ES-I3 (cell line): ENCODE measurements around the gene SSC4D.
"Not testable (repeated sequence)": the region's sequence is repeated elsewhere in the genome, so short reads cannot be mapped to it uniquely, and the experiment has no call there.

ENCODE experiments used
- H3K36me3 ChIP-seq: 2 replicates; pipeline ENCODE4 v1.6.1; 2013; ENCODE audit warnings: mild to moderate bottlenecking, low read length, control low read depth, moderate library complexity; ENCODE audit not compliant: insufficient read depth
- H3K4me1 ChIP-seq: 2 replicates; pipeline ENCODE4 v1.6.1; 2013; ENCODE audit warnings: mild to moderate bottlenecking, control low read depth, low read length; ENCODE audit not compliant: insufficient read depth
- H3K9ac ChIP-seq: 2 replicates; pipeline ENCODE4 v1.6.1; 2013; ENCODE audit warnings: low read depth, mild to moderate bottlenecking, low read length, moderate library complexity
- H3K9me3 ChIP-seq: 2 replicates; pipeline ENCODE4 v1.6.1; 2013; ENCODE audit warnings: mild to moderate bottlenecking, low read length, moderate library complexity; ENCODE audit not compliant: control insufficient read depth, insufficient read depth

SSC4D gene

GRCh38 chr7:76409537-76409936, at the start of gene SSC4D:
Gene SSC4D (minus strand): TSS chr7:76409697. CDS start chr7:76404439, 5,258 bp downstream.
- Histone ChIP-seq H3K9me3 (no peaks in the 10 kb centered on the region), H3K4me1 (no peaks in the 10 kb centered on the region; the same call in 1 of the 2 replicates), H3K36me3 (no peaks in the 10 kb centered on the region), H3K9ac (peak within 1 kb of the TSS; percentile 52; the same call in 1 of the 2 replicates)

DNA sequence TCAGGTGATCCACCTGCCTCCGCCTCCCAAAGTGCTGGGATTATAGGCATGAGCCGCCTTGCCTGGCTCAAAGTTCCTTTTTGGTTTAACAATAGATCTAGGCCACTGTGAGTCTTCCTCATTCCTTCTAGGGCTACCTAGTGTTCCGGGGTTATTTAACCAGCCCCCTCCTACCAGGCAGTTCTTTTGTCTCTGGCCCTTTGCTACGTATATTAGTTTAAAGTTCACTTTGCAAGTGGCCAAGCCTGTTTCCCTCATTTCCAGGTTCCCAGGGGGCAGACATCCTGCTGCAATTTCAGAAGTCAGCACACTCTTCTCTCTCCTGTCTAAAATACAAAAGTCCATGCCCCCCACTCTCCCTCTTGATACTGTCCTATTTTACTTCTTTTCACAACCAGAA, 49.0 kb upstream of the SSC4D start:
- H3K9me3 ChIP-seq, H3K9ac ChIP-seq, H3K4me1 ChIP-seq, H3K36me3 ChIP-seq: not testable (repeated sequence)

DNA sequence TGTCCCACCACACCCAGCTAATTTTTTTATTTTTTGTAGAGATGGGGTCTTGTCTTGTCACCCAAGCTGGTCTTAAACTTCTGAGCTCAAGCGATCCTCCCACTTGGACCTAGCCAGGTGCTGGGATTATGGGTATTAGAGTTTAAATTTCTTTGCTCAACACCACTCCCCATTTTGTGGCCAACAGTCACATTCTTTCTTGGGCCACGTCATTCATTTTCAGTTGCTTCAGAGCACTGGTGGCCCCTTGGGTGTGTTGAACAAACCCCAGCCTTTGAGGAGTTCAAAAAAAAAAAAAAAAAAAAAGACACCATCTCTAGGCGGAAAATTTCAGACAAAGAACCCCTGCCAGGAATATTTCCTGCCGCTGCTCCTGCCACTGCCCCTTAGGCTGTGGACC, 47.5 kb upstream of the SSC4D start:
- not testable (repeated sequence) for H3K4me1 ChIP-seq, H3K36me3 ChIP-seq, H3K9me3 ChIP-seq, H3K9ac ChIP-seq

DNA sequence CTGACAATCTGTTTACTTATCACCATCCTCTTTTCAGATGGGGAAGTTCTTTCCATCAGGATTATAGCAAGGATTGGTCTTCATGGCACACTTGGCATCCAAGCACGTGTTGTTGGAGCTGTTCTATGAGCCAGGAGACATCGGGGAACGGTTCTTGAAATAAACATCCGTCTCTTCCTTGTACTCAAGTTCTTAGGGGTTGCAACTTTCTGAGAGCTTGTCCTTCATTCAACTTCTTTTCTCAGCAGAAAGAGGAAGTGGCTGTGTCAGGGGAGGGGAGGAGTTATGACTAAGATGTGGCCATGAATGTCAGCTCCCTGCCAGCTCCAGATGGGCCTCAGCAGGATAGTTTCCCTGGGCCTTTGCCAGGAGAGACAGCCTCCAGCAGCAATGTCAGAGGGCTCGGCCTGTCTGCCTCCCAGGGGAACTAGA, 36.1 kb upstream of the SSC4D start:
- H3K36me3 ChIP-seq, H3K9ac ChIP-seq, H3K9me3 ChIP-seq, H3K4me1 ChIP-seq: not testable (repeated sequence)

- not testable (repeated sequence) for H3K9ac ChIP-seq, H3K4me1 ChIP-seq
Observed at GRCh38 chr7:76443846-76444245, 34.3 kb upstream of the SSC4D start.

DNA sequence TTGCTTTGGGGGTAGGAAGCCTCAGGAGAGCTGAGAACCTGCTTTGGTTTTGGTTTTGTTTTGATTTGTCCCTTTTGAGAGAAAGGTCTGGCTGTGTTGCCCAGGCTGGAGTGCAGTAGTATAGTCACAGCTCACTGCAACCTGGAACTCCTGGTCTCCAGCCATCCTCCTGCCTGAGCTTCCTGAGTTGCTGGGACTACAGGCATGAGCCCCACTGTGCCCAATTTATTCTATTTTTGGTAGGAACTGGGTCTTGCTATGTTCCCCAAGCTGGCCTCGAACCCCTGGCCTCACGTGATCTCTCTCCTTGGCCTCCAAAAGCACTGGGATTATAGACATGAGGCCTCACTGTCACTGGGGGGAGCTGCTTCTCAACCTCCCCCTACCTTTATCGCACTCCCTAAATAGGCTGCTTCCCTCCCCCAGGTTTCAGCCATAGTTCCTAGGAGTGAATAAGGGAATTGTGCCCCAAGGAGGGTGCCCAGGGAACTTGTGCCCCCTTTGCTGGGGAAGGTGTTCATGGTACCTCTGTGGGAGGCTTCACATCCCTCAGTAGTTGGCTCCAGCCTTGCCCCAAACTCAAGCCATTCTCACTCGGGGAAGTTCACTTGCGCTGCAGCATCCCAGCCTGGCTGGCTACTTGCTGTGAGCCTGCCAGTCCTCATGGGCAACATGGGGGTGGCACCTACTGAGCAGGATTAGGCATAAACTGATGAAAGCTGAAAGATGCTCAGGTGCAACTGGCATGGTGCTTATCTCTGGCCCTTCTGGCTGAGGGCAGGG, 33.4 kb upstream of the SSC4D start:
- not testable (repeated sequence) for H3K9ac ChIP-seq, H3K9me3 ChIP-seq, H3K36me3 ChIP-seq, H3K4me1 ChIP-seq

More at GRCh38 chr7:76443846-76444245, 34.3 kb upstream of the SSC4D start:
- not testable (repeated sequence) for H3K9me3 ChIP-seq, H3K36me3 ChIP-seq

DNA sequence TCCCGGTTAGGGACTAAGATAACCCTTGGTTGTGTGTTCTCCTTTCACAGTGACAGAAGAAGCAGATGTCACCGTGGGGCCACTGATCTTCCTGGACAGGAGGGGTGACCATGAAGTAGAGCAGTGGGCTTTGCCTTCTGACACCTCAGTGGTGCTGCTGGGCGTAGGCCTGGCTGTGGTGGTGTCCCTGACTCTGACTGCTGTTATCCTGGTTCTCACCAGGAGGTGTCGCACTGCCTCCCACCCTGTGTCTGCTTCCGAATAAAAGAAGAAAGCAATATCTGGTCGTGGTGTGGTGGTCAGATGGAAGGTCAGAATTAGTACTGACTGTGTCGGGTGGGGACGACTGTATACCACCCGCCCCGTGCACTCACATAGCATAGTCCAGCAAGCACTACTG, 32.3 kb upstream of the SSC4D start:
- not testable (repeated sequence) for H3K9ac ChIP-seq

DNA sequence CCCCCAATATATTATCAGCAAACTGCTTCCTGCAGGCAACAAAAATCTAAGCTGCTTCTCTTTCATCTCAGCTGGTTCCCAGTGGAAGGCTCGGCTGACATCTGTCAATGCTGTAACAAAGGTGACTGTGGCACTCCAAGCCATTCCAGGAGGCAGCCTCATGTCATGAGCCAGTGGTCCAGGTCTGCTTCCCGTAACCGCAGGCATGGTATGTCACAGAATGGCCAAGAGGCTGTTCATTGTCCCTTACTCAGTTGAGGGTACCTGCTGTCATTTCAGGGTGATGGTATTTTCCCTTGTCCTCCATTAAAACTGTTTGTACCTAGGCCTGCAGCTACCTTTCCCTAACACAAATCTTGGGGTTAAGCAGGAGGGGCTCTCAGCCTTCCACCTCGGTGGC, 30.9 kb upstream of the SSC4D start:
- H3K9me3 ChIP-seq, H3K9ac ChIP-seq, H3K4me1 ChIP-seq, H3K36me3 ChIP-seq: not testable (repeated sequence)

More for the DNA sequence above, 32.3 kb upstream of the SSC4D start:
- not testable (repeated sequence) for H3K36me3 ChIP-seq, H3K9me3 ChIP-seq, H3K4me1 ChIP-seq

GRCh38 chr7:76439120-76439888, 29.8 kb upstream of the SSC4D start:
- not testable (repeated sequence) for H3K9ac ChIP-seq, H3K4me1 ChIP-seq, H3K9me3 ChIP-seq, H3K36me3 ChIP-seq

GRCh38 chr7:76437873-76438272, 28.4 kb upstream of the SSC4D start:
- H3K36me3 ChIP-seq, H3K9ac ChIP-seq, H3K4me1 ChIP-seq, H3K9me3 ChIP-seq: not testable (repeated sequence)

DNA sequence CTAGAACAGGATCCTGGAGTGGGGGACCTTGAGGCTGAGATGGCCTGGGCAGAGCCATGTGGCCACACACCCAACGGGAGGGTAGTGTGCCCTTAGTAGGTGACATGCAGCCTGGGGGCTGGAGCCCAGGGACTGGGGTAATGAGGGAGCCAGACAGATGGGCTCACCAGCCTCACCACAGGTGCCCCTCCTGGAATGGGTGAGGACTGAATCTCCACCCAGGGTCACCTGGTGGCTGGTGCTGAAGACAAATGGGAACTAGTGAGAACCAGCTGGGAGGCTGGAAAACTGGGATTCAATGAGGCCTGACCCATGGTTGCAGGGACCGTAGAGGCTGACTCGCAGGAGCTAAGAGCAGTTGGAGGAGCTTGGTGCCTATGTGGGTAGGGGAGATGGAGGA, 21.3 kb upstream of the SSC4D start:
- no peaks in the 10 kb centered on the region for H3K36me3 ChIP-seq
- H3K9ac ChIP-seq, result no peak overlapping the region
- H3K4me1 ChIP-seq, result peaks cover 14% of the 10 kb centered on the region
- H3K9me3 ChIP-seq, result no peaks in the 10 kb centered on the region

DNA sequence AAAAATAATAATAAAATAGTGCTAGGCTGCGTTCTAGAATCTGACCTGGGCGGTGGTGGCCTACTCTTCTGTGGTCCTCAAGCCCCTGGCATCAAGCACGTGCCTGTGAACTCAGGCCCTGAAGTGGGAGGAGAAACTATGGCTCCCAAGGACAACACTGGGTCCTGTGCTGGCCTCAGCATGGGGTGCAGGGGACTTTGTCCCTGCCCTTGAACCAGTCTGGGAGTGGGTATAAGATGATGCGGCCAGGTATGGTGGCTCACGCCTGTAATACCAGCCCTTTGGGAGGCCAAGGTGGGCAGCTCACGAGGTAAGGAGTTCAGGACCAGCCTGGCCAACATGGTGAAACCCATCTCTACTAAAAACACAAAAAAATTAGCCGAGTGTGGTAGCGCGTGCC, 20.7 kb upstream of the SSC4D start:
- Histone ChIP-seq H3K9me3 (no peaks in the 10 kb centered on the region), H3K4me1 (peaks cover 14% of the 10 kb centered on the region), H3K36me3 (no peaks in the 10 kb centered on the region), H3K9ac (no peak overlapping the region)

DNA sequence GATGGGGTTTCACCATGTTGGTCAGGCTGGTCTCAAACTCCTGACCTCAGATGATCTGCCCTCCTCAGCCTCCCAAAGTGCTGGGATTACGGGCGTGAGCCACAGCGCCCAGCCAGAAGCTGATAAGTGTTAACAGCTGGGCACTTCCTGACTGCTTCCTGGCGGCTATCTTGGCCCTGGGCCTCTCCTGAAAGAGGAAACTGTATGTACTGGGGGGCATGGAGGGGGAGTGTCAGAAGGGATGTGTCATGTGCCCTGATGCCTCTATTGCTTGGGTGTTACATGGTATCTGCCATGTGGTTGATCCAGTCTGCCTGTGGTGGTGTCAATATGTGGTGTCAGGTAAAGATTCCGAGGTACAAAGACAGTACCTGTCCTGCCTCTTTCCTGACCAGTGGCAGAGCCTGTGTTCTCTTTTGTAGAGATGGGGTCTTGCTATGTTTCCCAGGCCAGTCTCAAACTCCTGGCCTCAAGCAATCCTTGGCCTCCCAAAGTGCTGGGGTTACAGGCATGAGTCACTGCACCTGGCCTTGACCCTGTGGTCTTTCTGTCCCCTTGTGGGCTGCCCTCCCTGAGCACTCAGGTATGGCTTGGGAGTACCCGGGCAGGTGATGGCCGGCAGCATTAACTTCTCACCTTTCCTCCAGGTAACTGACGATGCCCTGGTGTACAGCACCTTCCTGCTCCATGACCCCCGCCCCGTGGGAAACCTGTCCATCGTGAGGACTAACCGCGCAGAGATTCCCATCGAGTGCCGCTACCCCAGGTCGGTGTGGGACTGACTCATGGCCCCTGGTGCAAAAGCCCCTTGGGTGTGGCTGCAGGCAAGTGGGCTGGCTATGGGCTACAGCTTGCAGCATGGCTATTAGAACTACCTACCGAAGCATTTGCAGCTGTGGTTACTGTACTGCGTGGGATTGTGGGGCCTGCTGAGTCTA, 19.6 kb upstream of the SSC4D start:
- Histone ChIP-seq H3K9ac (no peak overlapping the region), H3K9me3 (no peaks in the 10 kb centered on the region), H3K36me3 (no peaks in the 10 kb centered on the region), H3K4me1 (peaks cover 14% of the 10 kb centered on the region)

GRCh38 chr7:76428149-76428823, 18.8 kb upstream of the SSC4D start:
- H3K9me3 ChIP-seq, result no peaks in the 10 kb centered on the region
- H3K9ac ChIP-seq, result no peak overlapping the region
- no peaks in the 10 kb centered on the region for H3K36me3 ChIP-seq
- H3K4me1 ChIP-seq, result peaks cover 21% of the 10 kb centered on the region
